Stimulated activated naive CD8-positive, alpha-beta T cell treated with anti-CD3 and anti-CD28 coated beads, Interleukin-15, amount 100 ng/mL, for 72 hours (primary cell): ENCODE measurements around the gene MARK3.

Experiments used
- ATAC-seq: fragments of 150-1000 bp; cut with Tn5 transposase; 2 replicates; pipeline ENCODE4 v1.10.0; 2021; ENCODE audit warnings: mild to moderate bottlenecking, moderate library complexity
- DNase-seq, 2 donors: peaks; one replicate each; pipeline ENCODE4 v3.0.0; 2021 to 2022
- H3K27ac Mint-ChIP-seq, 2 donors: one replicate each; pipeline ENCODE4 v1.8.0; 2022; ENCODE audit warnings: mild to moderate bottlenecking in 2 of 2, mixed read lengths in 2 of 2, moderate library complexity in 2 of 2
- H3K27me3 Mint-ChIP-seq: one replicate; pipeline ENCODE4 v1.8.0; 2022; ENCODE audit warnings: mixed read lengths
- H3K4me1 Mint-ChIP-seq: one replicate; pipeline ENCODE4 v1.8.0; 2022; ENCODE audit warnings: mild to moderate bottlenecking, mixed read lengths
- H3K4me3 Mint-ChIP-seq, 2 donors: one replicate each; pipeline ENCODE4 v1.8.0; 2022; ENCODE audit warnings: mild to moderate bottlenecking in 2 of 2, mixed read lengths in 2 of 2, moderate library complexity in 1 of 2
- H3K9me3 Mint-ChIP-seq, 2 donors: one replicate each; pipeline ENCODE4 v1.8.0; 2022; ENCODE audit warnings: mixed read lengths in 2 of 2

MARK3 gene

DNA sequence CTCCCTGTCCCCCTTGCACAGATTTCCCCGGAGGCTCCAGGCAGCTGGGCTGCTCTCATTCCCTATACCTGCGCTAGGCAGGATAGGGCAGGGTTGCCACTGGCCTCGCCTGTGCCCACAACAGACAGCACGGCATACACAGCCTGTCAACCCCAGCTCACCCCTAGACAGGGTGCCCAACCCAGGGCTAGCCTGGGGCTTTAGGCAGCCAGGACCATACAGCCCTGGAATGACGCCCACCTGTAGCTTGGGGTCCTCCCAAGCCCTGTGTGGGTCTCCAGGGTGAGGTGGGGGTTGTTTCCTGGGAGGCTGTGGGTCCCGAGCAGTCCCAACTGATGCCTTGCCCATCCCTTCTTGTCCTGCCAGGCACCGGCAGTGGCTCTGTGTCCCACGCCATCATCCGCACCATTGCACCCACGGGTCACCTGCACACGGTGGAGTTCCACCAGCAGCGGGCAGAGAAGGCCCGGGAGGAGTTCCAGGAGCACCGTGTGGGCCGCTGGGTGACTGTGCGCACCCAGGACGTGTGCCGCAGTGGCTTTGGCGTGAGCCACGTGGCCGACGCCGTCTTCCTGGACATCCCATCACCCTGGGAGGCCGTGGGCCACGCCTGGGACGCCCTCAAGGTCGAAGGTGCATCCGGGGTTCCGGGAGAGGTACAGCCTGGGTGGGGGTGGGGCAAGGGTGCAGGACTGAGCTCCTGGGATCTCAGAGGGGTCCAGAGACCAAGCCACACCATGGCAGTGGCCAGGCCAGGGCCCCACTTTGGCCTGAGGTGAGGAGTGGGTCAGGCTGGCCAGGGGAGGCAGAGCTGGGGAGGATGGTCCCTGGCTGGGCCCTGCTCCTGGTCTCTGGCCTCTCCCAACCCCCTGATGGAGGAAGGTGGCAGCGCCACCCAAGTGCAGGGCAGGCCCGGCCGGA lies 147.3 kb downstream of the MARK3 start:
- ATAC-seq (no peak), DNase-seq (no peak)
- no peaks in the 10 kb centered on the region for H3K9me3 Mint-ChIP-seq
- no peaks in the 10 kb centered on the region for H3K27me3 Mint-ChIP-seq
- no peak overlapping the region for H3K4me3 Mint-ChIP-seq
- no peak overlapping the region for H3K27ac Mint-ChIP-seq
- H3K4me1 Mint-ChIP-seq = peaks cover 47% of the 10 kb centered on the region

- H3K4me1 Mint-ChIP-seq = peaks cover 38% of the 10 kb centered on the region
- no peaks in the 10 kb centered on the region for H3K27me3 Mint-ChIP-seq
- no peak overlapping the region for H3K4me3 Mint-ChIP-seq
- ATAC-seq = no peak
- peak overlapping the region in 1 of 2 donors; percentile 82 for H3K27ac Mint-ChIP-seq
- no peak for DNase-seq
- H3K9me3 Mint-ChIP-seq = no peaks in the 10 kb centered on the region
Measured at GRCh38 chr14:103533137-103533998, 148.2 kb downstream of the MARK3 start.

DNA sequence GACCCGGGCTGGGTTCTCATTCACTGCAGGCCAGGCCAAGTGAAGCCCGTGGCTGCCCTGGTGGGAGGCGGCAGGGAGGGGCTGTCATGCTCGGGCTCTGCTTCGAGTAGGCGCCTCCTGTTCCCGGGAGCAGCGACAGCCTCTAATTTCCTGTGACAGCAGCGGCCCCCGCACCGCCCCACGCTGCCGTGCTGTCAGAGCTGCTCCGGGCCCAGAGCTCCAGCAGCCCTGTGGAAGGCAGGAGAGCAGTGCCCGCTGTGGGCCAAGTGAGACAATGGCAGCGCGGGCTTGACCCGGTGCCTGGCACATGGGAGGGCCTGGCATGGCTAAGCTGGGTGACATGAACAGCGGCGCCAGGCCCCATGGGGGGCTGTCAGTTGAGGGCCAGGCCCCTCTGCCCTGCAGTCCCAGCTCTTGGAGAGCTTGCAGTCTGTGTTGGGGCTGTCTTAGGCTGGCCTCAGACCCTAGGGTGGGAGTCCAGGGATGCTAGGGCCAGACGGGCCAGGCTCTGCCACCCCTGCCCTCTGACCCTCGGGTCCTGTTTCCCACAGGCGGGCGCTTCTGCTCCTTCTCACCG lies 148.9 kb downstream of the MARK3 start:
- ATAC-seq = no peak
- Mint-ChIP-seq H3K4me3 (no peak overlapping the region), H3K27me3 (peaks cover 2% of the 10 kb centered on the region), H3K9me3 (no peaks in the 10 kb centered on the region), H3K27ac (peak overlapping the region in 1 of 2 donors; percentile 74), H3K4me1 (peaks cover 35% of the 10 kb centered on the region)
- DNase-seq = no peak

DNA sequence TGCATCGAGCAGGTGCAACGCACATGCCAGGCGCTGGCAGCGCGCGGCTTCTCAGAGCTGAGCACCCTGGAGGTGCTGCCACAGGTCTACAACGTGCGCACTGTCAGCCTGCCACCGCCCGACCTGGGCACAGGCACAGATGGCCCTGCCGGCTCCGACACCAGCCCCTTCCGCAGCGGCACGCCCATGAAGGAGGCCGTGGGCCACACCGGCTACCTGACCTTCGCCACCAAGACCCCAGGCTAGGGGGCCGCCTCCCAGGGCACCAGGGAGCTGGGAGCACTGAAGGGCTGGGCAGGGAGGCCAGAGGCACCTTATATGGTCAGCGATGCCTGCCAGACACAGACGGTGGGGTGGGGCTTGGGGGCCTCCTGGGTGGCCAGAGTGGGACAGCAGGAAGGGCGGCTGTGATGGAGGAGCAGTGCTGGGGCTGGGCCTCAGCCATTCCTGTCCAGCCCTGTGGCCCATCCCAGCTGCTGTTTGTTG lies 149.4 kb downstream of the MARK3 start:
- ATAC-seq (no peak), DNase-seq (no peak)
- Mint-ChIP-seq H3K9me3 (no peaks in the 10 kb centered on the region), H3K27me3 (peaks cover 7% of the 10 kb centered on the region), H3K27ac (no peak overlapping the region), H3K4me1 (peaks cover 31% of the 10 kb centered on the region), H3K4me3 (no peak overlapping the region)

DNA sequence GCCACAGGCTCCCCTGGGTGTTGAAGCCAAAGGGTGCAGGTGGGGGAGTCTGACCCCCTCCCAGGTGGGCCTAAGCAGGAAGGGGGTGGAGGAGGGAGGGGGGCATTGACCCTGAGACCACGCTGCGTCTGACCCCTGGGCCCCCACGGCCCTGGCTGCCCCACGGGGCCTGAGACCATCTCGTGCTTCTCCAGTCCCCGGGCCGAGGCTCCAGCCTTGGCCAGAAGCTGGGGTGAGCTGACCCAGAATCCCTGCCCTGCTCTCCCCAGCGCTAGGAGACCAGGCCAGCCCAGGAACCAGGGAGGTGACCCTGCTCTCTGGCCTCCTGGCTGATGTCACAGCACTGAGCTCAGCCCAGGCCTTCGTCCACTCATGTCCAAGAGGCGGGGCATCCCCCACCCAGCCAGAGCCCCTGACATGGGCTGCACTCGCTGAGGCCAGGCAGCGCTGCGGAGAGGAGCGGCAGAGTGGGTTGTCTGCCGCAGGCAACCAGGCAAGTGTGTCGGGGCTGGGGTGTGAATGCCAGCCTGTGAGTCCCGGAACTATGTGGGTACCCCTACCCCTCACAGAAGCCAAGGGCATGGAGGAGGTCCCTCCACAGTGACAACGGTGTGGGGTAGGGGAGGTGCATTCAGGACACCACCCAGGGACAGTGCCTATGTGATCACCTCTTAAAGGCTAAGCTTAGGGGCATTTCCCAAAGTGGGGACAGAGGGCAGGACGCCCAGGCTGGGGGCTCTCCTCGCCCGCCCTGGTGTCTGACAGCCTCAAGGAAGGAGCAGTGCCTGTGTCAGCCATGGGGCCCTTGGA lies 150.1 kb downstream of the MARK3 start:
- no peak for DNase-seq
- no peaks in the 10 kb centered on the region for H3K9me3 Mint-ChIP-seq
- no peak for ATAC-seq
- peaks cover 24% of the 10 kb centered on the region for H3K4me1 Mint-ChIP-seq
- peaks cover 12% of the 10 kb centered on the region for H3K27me3 Mint-ChIP-seq
- peak overlapping the region in 1 of 2 donors; percentile 42 for H3K27ac Mint-ChIP-seq
- H3K4me3 Mint-ChIP-seq = no peak overlapping the region

DNA sequence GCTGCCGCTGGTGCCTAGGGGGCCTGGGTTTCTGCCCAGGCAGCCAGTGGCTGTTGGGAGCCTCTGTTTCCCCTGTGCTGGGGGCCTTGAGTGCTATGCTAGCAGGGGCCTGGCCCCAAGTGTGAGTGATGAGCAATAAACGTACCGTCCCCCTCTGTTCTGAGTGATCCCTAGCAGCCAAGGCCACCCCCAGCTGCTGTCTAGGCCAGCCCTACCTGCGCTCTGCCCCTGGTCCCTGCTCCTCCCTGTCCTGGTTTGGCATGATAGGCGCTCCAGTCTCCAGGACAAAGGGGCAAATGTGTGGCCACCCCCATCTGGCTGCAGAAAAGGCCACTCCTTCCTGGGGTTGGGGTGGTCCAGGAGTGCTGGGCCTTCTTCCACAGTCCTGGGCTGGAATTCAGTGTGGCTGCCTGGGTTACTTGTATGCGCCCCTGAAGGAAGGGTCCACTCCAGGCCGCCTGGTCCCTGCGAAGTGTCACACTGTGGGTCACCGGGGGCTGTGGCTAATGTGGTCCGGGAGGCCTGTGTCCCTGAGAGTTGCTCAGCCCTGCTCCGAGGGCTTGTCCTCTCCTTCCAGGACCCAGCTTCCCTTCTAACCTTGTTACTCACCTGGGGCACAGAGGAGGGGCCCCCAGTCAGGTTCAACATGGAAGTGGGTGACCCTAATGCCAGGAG lies 150.8 kb downstream of the MARK3 start:
- Mint-ChIP-seq H3K27me3 (peaks cover 17% of the 10 kb centered on the region), H3K4me1 (peaks cover 17% of the 10 kb centered on the region), H3K4me3 (no peak overlapping the region), H3K9me3 (no peaks in the 10 kb centered on the region), H3K27ac (no peak overlapping the region)
- ATAC-seq (no peak), DNase-seq (no peak)

- Mint-ChIP-seq H3K4me1 (peaks cover 10% of the 10 kb centered on the region), H3K9me3 (no peaks in the 10 kb centered on the region), H3K27ac (no peak overlapping the region), H3K27me3 (peaks cover 17% of the 10 kb centered on the region), H3K4me3 (no peak overlapping the region)
- DNase-seq (no peak), ATAC-seq (no peak)
Measured at GRCh38 chr14:103536693-103537092, 151.5 kb downstream of the MARK3 start.

DNA sequence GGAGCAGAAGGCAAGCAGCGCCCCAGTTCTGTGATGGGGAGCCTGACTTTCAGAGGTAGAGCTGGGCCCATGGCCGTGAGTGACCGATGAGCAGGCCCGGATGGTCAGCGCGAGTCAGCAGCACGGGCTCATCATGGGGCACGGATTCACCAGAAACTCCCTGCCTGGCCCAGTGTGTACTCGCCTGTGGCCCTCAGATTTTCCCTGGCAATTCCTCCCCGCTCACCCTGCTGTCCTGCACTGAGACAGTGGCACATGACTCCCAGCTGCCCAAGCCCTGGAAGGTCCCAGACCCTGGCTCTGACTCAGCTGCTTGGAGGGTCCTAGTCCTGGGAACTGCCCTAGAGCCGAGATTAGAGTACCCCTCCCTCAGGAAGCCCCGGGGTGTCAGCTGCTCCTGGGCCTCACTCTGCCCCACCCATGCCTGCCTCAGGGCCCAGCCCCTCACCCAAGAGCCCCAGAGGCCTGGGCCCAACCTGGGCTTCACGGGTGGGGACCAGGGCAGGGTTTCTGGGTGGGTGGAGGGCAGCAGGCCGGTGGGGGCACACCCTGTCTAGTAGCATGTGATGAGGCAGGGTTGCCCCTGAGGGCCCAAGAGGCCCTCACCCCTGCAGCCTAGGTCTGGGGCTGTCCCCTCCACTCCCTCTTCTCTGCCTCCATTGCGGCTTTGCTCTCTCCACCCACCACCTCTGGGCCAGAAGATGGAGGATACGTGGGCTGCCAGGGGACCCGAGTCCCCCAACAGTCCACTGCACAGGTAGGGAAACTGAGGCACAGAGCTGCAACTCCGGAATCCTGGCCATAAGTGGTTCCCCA lies 152.2 kb downstream of the MARK3 start:
- H3K27me3 Mint-ChIP-seq = peaks cover 17% of the 10 kb centered on the region

DNA sequence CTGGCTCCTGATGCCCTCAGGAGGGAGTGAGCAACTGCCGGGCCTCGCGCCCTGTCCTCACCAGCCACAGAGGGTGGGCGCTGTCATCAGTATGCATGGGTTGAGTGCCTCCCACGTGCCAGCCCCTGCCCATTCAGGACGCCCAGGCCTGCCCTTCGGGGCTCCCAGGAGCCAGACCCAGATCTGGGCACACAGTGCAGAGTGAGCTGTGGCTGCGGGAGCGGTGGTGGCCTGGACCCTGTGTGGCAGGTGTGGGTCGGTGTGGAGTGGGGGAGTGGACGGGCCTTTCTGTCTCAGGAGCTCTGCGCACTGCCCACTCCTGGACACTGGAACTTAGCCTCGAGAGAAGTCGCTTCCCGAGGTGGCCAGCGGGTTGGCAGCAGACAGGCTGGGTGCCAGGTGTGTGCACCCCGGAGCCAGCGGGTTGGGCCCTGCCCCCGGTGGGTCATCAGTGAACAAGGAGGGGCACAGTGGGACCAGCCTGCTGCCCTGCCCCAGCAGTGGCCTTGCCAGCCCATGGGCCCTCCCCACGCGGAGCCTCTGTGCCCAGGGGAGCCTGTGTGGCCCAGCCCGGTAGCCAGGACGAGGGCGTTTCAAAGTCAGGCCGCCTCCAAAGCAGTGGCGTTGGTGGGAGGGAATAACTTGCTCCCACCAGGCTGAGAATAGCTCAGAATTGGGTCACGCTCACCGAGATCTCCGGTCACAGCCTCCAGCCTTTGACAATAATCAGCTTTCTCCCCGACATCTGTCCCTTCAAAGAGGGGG lies 153.3 kb downstream of the MARK3 start:
- ATAC-seq = peak; percentile 10
- Mint-ChIP-seq H3K4me3 (no peak overlapping the region), H3K4me1 (no peaks in the 10 kb centered on the region)

More for the DNA sequence above, 152.2 kb downstream of the MARK3 start:
- Mint-ChIP-seq H3K27ac (peak overlapping the region; percentile 13 to 35), H3K4me1 (peaks cover 3% of the 10 kb centered on the region), H3K9me3 (no peaks in the 10 kb centered on the region), H3K4me3 (no peak overlapping the region)
- DNase-seq = no peak
- peak; percentile 4 for ATAC-seq

DNA sequence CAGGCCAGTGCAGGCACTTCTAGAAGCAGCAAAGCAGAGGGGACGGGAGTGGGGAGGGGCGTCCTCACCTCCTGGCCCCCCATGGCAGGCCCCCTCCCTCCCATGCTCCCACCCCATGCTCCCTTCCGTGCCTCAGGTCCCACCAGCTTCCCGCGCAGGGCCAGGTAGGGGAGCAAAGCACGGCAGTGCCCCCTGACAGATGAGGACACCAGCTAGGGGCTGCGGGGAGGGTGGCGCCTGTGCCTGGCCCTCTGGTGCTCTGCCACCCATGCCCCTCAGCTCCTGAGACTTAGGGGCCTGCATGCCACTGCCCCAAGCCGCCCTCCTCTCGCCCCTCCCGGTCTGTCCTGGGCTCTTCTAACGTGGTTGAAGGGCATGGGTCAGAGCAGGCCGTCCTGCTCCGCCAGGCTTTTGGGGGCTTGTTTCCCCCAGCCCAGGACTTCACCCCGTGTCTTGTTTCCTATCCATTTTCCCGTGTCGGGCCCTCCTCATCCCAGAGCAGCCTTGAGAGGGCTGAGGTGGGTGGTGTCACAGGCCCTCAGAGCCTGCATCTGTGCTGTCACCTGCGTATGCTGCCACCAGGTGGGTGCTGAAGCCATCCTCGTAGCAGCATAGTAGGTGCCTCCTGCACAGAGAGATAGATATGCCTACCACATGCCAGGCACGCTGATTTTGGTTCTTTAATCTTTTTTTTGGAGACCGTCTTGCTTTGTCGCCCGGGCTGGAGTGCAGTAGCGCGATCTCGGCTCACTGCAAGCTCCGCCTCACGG lies 154.0 kb downstream of the MARK3 start:
- ATAC-seq = peak; percentile 11
- Mint-ChIP-seq H3K9me3 (no peaks in the 10 kb centered on the region), H3K4me1 (no peaks in the 10 kb centered on the region), H3K27me3 (peaks cover 17% of the 10 kb centered on the region), H3K27ac (peak overlapping the region in 1 of 2 donors; percentile 63), H3K4me3 (no peak overlapping the region)
- no peak for DNase-seq

More for the DNA sequence above, 153.3 kb downstream of the MARK3 start:
- H3K9me3 Mint-ChIP-seq = no peaks in the 10 kb centered on the region
- H3K27ac Mint-ChIP-seq = no peak overlapping the region
- DNase-seq = no peak
- peaks cover 17% of the 10 kb centered on the region for H3K27me3 Mint-ChIP-seq

DNA sequence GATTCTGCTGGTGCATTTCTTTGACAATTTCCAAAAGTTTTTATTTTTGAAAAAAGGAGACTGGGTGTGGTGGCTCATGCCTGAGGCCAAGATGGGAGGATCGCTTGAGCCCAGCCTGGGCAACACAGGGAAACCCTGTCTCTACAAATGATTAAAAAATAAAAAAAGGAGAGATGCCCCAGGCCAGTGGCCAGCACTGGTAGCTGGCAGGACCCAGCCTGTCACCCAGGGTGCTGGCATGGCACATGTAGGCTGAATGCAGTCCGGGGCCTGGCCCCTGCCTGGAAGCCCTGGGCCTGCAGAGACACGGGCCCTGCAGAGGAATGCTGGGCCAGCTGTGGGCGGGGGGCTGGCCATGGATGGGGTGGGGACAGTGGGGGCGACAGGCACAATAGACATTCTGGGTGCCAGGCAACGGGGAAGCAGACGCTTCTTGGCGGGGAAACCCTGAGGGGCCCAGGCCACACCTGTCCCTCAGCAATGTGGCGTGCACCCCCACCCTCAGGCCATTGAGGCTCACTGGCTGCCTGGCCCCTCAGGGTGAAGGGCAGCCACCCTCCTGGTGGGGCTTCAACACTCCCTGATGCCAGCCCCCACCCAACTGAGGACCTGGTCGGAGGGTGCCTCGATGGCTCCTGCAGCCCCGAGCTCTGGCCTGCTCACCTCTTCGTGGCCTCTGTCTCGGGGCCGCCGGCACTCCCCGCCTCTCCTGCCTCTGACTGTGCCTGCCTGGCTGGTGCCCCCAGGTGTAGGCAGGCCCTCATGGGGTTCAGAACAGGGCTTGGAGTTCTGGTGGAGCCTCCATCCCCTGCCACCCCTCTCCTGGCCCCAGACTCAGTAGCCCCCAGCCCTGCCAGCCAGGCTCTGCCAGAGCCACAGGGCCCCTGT lies 155.8 kb downstream of the MARK3 start:
- H3K4me3 Mint-ChIP-seq = no peak overlapping the region
- peaks cover 17% of the 10 kb centered on the region for H3K27me3 Mint-ChIP-seq
- H3K4me1 Mint-ChIP-seq = no peaks in the 10 kb centered on the region
- ATAC-seq (no peak), DNase-seq (no peak)
- no peaks in the 10 kb centered on the region for H3K9me3 Mint-ChIP-seq
- H3K27ac Mint-ChIP-seq = no peak overlapping the region
